Loucy (cell line): ENCODE data around the gene ECHS1.

ENCODE experiments used
- H2AFZ ChIP-seq: fragments of 200-600 bp; sonication (generic); 2 replicates; pipeline ENCODE4 v1.6.0; 2016; ENCODE audit warnings: antibody characterized with exemption, mild to moderate bottlenecking, low read length, moderate library complexity
- H3F3A ChIP-seq: fragments of 200-600 bp; 2 replicates; pipeline ENCODE4 v1.6.0; 2016; ENCODE audit warnings: antibody characterized with exemption, low read depth, mild to moderate bottlenecking
- H3K27me3 ChIP-seq: fragments of 200-600 bp; sonication (generic); 2 replicates; pipeline ENCODE4 v1.6.1; 2014; ENCODE audit warnings: low read length, mild to moderate bottlenecking; ENCODE audit not compliant: insufficient read depth, poor library complexity, severe bottlenecking
- H3K36me3 ChIP-seq: fragments of 200-600 bp; sonication (generic); 2 replicates; pipeline ENCODE4 v1.6.1; 2016; ENCODE audit warnings: low read length; ENCODE audit not compliant: insufficient read depth
- H3K4me1 ChIP-seq: fragments of 200-600 bp; sonication (generic); 2 replicates; pipeline ENCODE4 v1.5.1; 2014; ENCODE audit warnings: low read length, mild to moderate bottlenecking; ENCODE audit not compliant: insufficient read depth, poor library complexity, severe bottlenecking
- H3K4me2 ChIP-seq: fragments of 200-600 bp; sonication (generic); 2 replicates; pipeline ENCODE4 v1.6.0; 2014; ENCODE audit warnings: antibody characterized with exemption, low read length, low read depth, mild to moderate bottlenecking; ENCODE audit not compliant: poor library complexity, severe bottlenecking
- H3K4me3 ChIP-seq: fragments of 200-600 bp; sonication (generic); 2 replicates; pipeline ENCODE4 v1.5.1; 2014; ENCODE audit warnings: low read length, mild to moderate bottlenecking, mixed read lengths; ENCODE audit not compliant: poor library complexity, severe bottlenecking
- H3K79me2 ChIP-seq: fragments of 200-600 bp; sonication (generic); 2 replicates; pipeline ENCODE4 v1.6.1; 2014; ENCODE audit warnings: low read length; ENCODE audit not compliant: insufficient read depth
- H3K9ac ChIP-seq: fragments of 200-600 bp; sonication (generic); 2 replicates; pipeline ENCODE4 v1.6.0; 2014; ENCODE audit warnings: mild to moderate bottlenecking, low read depth, low read length, moderate library complexity; ENCODE audit not compliant: poor library complexity, severe bottlenecking
- H3K9me2 ChIP-seq: fragments of 200-600 bp; sonication (generic); replicated peaks from 2 replicates; pipeline ENCODE4 v1.6.1; 2016; ENCODE audit warnings: low read depth, low read length, mixed read lengths
- H3K9me3 ChIP-seq: fragments of 200-600 bp; sonication (generic); 2 replicates; pipeline ENCODE4 v1.6.1; 2014; ENCODE audit warnings: mild to moderate bottlenecking, antibody characterized with exemption, low read length, low read depth; ENCODE audit not compliant: insufficient read depth
- H4K20me1 ChIP-seq: fragments of 200-600 bp; sonication (generic); 2 replicates; pipeline ENCODE4 v1.6.0; 2014; ENCODE audit warnings: antibody characterized with exemption, low read length, mild to moderate bottlenecking; ENCODE audit not compliant: insufficient read depth, poor library complexity, severe bottlenecking
- CTCF ChIP-seq: fragments of 200-600 bp; sonication (generic); conservative IDR thresholded peaks from 2 replicates; pipeline ENCODE4 v1.5.1; 2014; ENCODE audit warnings: mild to moderate bottlenecking, antibody characterized with exemption, low read length
- EZH2phosphoT487 ChIP-seq: fragments of 200-600 bp; IDR thresholded peaks from 2 replicates; pipeline ENCODE4 v1.6.1; 2018; ENCODE audit warnings: antibody characterized with exemption, mild to moderate bottlenecking, moderate library complexity, borderline replicate concordance

The ECHS1 gene

GRCh38 chr10:133420579-133420978 is 47.4 kb upstream of the ECHS1 start:
- peaks cover 8% of the 10 kb centered on the region; the same call in 1 of the 2 replicates for H3K36me3 ChIP-seq
- no peak overlapping the region for H3K4me2 ChIP-seq
- H3K4me3 ChIP-seq: no peak overlapping the region
- no peaks in the 10 kb centered on the region for H3K9me3 ChIP-seq
- H3F3A ChIP-seq: no peaks in the 10 kb centered on the region
- H3K9me2 ChIP-seq: no peaks in the 10 kb centered on the region
- H3K4me1 ChIP-seq: no peaks in the 10 kb centered on the region
- no peak overlapping the region for H2AFZ ChIP-seq
- no peak for TF ChIP-seq CTCF
- no peak for TF ChIP-seq EZH2phosphoT487
- no peak overlapping the region for H3K9ac ChIP-seq
- H4K20me1 ChIP-seq: no peaks in the 10 kb centered on the region
- H3K27me3 ChIP-seq: no peaks in the 10 kb centered on the region
- no peaks in the 10 kb centered on the region for H3K79me2 ChIP-seq

- Histone ChIP-seq H3K79me2 (no peaks in the 10 kb centered on the region), H3K9me3 (no peaks in the 10 kb centered on the region), H4K20me1 (no peaks in the 10 kb centered on the region), H3F3A (no peaks in the 10 kb centered on the region), H3K4me3 (no peak overlapping the region), H3K9ac (no peak overlapping the region), H2AFZ (no peak overlapping the region), H3K9me2 (no peaks in the 10 kb centered on the region), H3K4me1 (no peaks in the 10 kb centered on the region), H3K4me2 (no peak overlapping the region), H3K27me3 (no peaks in the 10 kb centered on the region), H3K36me3 (peaks cover 14% of the 10 kb centered on the region; the same call in 1 of the 2 replicates)
- TF ChIP-seq EZH2phosphoT487: no peak
- TF ChIP-seq CTCF: no peak
Measured at GRCh38 chr10:133420028-133420427, 46.9 kb upstream of the ECHS1 start.

- TF ChIP-seq EZH2phosphoT487: no peak
- no peak for TF ChIP-seq CTCF
- Histone ChIP-seq H3K9me2 (no peaks in the 10 kb centered on the region), H3K4me3 (no peak overlapping the region), H3K4me2 (no peak overlapping the region), H3K4me1 (no peaks in the 10 kb centered on the region), H3K9me3 (no peaks in the 10 kb centered on the region), H3F3A (no peaks in the 10 kb centered on the region), H3K27me3 (no peaks in the 10 kb centered on the region), H3K79me2 (no peaks in the 10 kb centered on the region), H3K36me3 (peaks cover 15% of the 10 kb centered on the region; the same call in 1 of the 2 replicates), H2AFZ (no peak overlapping the region), H3K9ac (no peak overlapping the region), H4K20me1 (no peaks in the 10 kb centered on the region)
Measured at GRCh38 chr10:133419211-133419950, 46.2 kb upstream of the ECHS1 start.
